Measurements from ENCODE around the gene PRKN. TPM values are rescaled to one million over a fixed set of nuclear protein-coding genes. Genes with fewer than 3 reads are reported as not detected.

PRKN gene
- total RNA-seq, 1 experiment from 2014 or later: 2.0 TPM

GRCh38 chr6:162488444-162488843, 239.1 kb downstream of the PRKN start:
- no peak overlapping the region for H3K4ac ChIP-seq (ENCODE audit: low read depth, low read length)
- no peak overlapping the region for H2BK15ac ChIP-seq (ENCODE audit: low read depth, low read length)
- no peaks in the 10 kb centered on the region for H3K79me2 ChIP-seq (ENCODE audit: insufficient read depth, low read length)
- H4K20me1 ChIP-seq (ENCODE audit: control insufficient read depth, insufficient read depth, insufficient read length): no peaks in the 10 kb centered on the region
- H4K91ac ChIP-seq (ENCODE audit: insufficient read length, low read depth, low read length): no peak overlapping the region
- no peak overlapping the region for H3K14ac ChIP-seq (ENCODE audit: insufficient read depth, low read length)
- no peak overlapping the region for H3K23ac ChIP-seq (ENCODE audit: insufficient read length, low read depth, low read length)
- Mint-ChIP-seq H3K27ac (peak overlapping the region in 2 of 3 experiments; percentile 59; a peak in 2 of 7 replicates), H3K4me1 (peaks cover 16 to 20% of the 10 kb centered on the region in 2 experiments), H3K9me3 (peaks cover 0 to 3% of the 10 kb centered on the region in 2 experiments; a peak in 1 of 5 replicates), H3K36me3 (ENCODE audit: insufficient read depth in 1 of 3, low read depth in 3 of 3) (no peaks in the 10 kb centered on the region), H3K27me3 (ENCODE audit: low read depth) (no peaks in the 10 kb centered on the region), H3K4me3 (no peak overlapping the region)
- no peak overlapping the region for H3K9ac ChIP-seq (ENCODE audit: extremely low read depth, insufficient read length, low read length)
- H3K4me1 ChIP-seq (ENCODE audit: insufficient read depth, low read length): peaks cover 2% of the 10 kb centered on the region; the same call in 1 of the 2 replicates
- H3K4me2 ChIP-seq (ENCODE audit: insufficient read depth, insufficient read length, low read length): no peak overlapping the region
- H3K79me1 ChIP-seq (ENCODE audit: insufficient read depth, low read depth, low read length, poor library complexity, severe bottlenecking): no peaks in the 10 kb centered on the region
- H3K23me2 ChIP-seq (ENCODE audit: insufficient read length, low read depth, low read length, poor library complexity, severe bottlenecking): no peaks in the 10 kb centered on the region
- H3K18ac ChIP-seq (ENCODE audit: insufficient read length, low read depth, low read length): no peak overlapping the region
- no peaks in the 10 kb centered on the region for H3K9me3 ChIP-seq (ENCODE audit: control insufficient read depth, low read depth, low read length)
- no peak overlapping the region for H4K8ac ChIP-seq (replicated peaks; ENCODE audit: insufficient read length, low read depth, low read length)
- no peaks in the 10 kb centered on the region for H3K27me3 ChIP-seq (ENCODE audit: insufficient read depth, low read length)
- no peak for DNase-seq
- H2BK120ac ChIP-seq (ENCODE audit: low read depth, low read length, poor library complexity, severe bottlenecking): no peak overlapping the region
- no peak for TF ChIP-seq CTCF (conservative IDR thresholded peaks at IDR 0.05)
- no peak overlapping the region for H2AFZ ChIP-seq (ENCODE audit: low read length)
- H4K5ac ChIP-seq (ENCODE audit: insufficient read length, low read depth, low read length): no peak overlapping the region
- H3T11ph ChIP-seq (ENCODE audit: low read length): no peak overlapping the region
- H3K27ac ChIP-seq (ENCODE audit: insufficient read length, low read depth, low read length): no peak overlapping the region
- H2BK20ac ChIP-seq (ENCODE audit: low read depth, low read length, poor library complexity, severe bottlenecking): no peak overlapping the region
- H2BK12ac ChIP-seq (ENCODE audit: insufficient read length, low read depth, low read length): no peak overlapping the region
- H2AK5ac ChIP-seq (ENCODE audit: insufficient read length, low read length): no peak overlapping the region
- no peak overlapping the region for H2BK5ac ChIP-seq (ENCODE audit: insufficient read length, low read length)
- no peak overlapping the region for H3K56ac ChIP-seq (ENCODE audit: insufficient read length, low read depth, low read length)
- no CpG with 5 or more reads among the region's 6 CpGs for WGBS (ENCODE audit: extremely low coverage, insufficient read length, low lambda C conversion rate)
